Measurements from ENCODE around the gene SLF1.

SLF1 gene

GRCh38 chr5:94618493-94619328 is at the start of gene SLF1, which contains the start of gene KIAA0825:
SLF1 (plus strand) TSS chr5:94618669; CDS start chr5:94628811, 10,142 bp downstream.
KIAA0825 (minus strand) TSS chr5:94618604; CDS start chr5:94537126, 81,478 bp downstream.
- DNase-seq, result peak; percentile 87

DNA sequence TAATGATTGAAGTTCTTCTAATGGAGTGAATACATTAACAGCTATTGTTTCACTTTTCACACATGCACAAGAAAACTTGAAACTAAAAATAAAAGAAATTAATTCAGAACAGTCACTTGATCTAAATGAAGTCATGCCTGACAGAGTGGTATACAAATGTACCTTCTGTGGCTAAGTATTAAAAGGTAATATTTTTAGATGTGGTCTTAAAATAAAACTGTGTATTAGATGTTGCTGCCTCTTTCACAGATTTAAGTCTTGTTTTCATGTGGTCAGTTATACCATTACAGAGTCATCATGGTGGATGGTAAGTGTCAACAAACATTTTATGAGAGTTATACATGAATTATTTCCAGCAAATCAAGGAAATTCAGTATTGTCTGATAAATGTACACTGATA is 47.1 kb upstream of the SLF1 start:
- no peak for DNase-seq

- DNase-seq, result peak; percentile 28
Measured at GRCh38 chr5:94573349-94573748, 45.1 kb upstream of the SLF1 start.

GRCh38 chr5:94575196-94575595 is 43.3 kb upstream of the SLF1 start:
- DNase-seq, result peak; percentile 45

GRCh38 chr5:94577466-94578245 is 40.8 kb upstream of the SLF1 start:
- peak; percentile 65 for DNase-seq

GRCh38 chr5:94595281-94595840 is 23.1 kb upstream of the SLF1 start:
- DNase-seq, result no peak

DNA sequence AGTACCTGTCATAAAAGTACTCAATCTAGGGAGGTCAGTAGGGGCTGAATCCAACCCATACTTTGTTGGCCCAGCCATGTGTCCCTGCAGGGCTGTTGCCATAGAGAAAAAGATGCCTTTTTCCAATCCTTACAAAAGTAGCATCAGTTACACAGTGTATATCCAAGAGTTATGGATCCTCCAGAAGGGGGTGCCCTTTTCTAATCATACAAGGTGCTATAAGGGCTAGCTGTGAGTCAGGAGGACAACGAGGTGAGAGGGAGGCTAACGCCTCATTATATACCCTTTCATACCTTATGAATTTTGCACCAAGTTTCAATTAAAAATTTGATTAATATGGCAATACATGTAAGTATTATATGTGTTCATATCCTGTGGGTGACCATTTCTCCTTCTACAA is 4.9 kb upstream of the SLF1 start:
- DNase-seq, result peak; percentile 16

GRCh38 chr5:94614156-94614805 is 4.2 kb upstream of the SLF1 start:
- DNase-seq, result no peak

DNA sequence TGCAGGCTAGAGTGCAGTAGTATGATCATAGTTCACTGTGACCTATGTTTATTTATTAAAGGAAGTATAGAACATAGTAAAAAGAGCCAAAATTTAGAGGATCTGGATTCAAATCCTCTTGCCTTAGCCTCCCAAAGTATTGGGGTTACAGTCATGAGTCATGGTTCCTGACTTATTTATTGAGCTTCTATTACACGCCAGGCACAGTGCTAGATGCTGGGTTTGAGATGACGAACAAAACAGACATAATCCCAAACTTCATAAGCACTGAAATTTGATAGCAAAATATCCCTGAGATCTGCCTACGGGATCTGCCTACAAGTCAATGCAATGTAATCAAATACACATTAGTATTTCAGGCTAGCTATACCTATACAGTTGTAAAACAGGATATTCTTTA is 2.6 kb upstream of the SLF1 start:
- no peak for DNase-seq

DNA sequence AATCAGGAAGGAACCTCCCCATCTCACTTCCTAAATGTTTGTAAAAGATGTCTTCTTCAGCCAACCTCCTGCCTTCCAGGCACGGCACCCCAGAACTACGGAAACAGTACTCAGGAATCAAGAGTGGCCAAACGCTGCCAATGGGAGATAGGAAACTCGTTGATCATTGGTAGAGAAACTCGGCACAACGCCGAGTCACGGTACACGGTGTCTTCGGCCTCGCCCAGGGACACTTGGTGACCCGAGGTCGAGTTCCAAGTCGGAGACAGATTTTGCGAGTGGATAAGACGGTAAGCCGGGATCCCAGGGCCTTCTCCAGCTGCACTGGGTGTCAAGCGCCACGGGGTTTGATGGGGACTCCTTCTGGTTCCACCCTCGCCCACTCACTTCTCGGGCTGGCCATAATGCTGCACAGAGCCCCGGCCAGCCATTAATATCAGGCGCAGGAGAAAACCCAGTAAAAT is 408 bp upstream of the SLF1 start:
- peak; percentile 37 for DNase-seq

DNA sequence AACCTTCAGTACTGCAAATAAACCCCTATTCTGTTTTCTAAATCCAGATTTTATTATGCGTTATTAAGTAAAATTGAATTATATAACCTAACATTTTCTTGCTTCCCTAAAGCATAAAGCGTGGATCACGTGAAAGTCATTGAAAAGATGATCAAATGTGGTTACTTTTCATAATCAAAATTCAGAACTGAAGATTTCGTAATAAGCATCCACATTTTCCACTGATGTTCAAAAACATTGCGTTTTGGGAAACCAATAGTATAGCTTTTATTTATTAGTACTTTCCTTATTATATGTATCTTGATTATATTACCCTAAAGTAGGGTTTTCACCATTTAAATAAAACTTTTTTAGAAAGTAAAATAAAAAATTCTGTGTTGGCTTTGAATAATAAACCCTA is 1.8 kb downstream of the SLF1 start:
- DNase-seq, result no peak

- DNase-seq, result no peak
Measured at GRCh38 chr5:94621763-94622162, 3.3 kb downstream of the SLF1 start.

GRCh38 chr5:94623011-94623410 is 4.5 kb downstream of the SLF1 start:
- no peak for DNase-seq

GRCh38 chr5:94623877-94624276 is 5.4 kb downstream of the SLF1 start:
- no peak for DNase-seq

GRCh38 chr5:94627191-94627590 is 8.7 kb downstream of the SLF1 start:
- DNase-seq, result no peak

DNA sequence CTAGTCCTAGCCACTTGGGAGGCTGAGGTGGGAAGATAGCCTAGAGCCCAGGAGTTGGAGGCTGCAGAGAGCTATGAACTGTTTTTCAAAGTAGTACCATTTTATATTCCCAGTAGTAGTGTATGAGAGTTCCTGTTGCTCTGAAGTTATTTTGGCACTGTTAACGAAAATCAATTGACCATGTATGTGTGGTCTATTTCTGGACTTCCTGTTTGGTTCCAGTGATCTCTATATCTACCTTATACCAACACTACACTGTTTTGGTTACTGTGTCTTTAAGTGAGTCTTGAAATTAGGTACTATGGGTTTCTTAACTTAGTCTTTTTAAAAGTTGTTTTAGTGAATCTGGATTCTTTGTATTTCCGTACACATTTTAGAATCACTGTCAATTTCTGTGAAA is 13.6 kb downstream of the SLF1 start:
- no peak for DNase-seq

DNA sequence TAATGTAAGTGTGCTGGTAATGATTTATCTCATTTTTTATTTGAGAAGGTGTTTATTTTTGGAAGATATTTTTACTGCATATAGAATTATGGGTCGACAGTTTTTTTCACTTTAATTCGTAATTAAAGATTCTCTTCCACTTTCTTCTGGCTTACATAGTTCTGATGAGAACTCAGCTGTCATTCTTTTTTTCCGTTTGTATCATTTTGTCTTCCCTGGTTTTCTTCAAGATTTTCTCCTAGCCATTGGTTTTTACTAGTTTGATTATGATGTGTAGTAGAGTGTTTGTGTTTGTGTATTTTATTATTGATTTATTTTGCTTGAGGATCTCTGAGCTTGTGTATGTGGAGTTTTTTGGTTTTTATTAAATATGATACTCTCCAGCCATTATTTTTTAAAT is 21.7 kb downstream of the SLF1 start:
- no peak for DNase-seq

DNA sequence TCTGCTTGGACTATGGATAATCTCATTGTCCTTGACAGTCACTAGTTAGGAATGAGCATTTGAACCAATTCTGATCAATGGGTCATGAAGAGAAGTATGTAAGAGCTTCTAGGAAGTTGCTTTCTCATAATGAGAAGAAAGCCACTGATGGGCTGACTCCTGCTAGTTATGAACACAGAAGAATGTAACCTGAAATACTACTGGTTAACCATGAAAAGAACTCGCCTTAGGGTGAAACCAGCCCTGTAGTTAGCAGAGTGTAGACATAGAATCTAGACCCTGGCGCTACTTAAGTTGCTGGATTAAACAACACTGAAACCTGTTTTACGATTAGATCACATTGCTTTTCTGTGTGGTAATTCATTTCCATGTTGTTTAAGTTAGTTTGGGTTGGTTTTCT is 26.6 kb downstream of the SLF1 start:
- no peak for DNase-seq

- no peak for DNase-seq
Measured at GRCh38 chr5:94646758-94647157, 28.3 kb downstream of the SLF1 start.

DNA sequence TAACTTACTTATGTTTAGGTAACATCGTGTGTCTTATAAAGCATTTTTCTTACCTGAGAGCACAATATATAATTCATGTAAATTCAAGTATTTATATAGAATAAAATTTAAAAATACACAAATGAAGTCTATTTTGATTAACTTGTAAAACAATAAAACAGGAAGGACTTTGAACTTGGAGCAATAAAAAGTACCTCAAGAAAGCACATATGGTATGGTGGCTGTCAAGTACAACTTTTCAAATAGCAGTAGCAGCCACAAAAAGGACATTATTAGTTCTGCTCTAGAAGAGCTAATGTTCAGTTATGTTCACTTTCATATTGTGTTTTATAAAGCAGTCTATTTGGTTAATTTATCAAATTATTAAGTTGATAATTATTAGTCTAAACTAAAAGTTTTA is 31.4 kb downstream of the SLF1 start:
- DNase-seq, result no peak

DNA sequence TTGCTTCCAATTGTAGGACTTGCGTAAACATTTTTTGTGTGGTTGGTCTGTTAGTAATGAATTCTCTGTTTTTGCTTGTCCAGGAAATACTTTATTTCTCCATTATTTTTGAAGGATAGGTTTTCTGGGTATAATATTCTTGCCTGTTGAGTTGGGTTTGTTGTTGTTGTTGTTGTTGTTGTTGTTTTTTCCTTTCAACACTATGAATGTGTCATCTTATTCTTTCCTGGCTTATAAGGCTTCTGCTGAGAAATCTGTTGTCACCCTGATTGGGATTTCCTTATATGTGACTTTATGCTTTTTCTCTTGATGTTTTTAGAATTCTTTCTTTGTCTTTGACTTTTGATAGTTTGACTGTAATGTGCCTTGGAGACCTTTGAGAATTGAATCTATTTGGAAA is 39.8 kb downstream of the SLF1 start:
- DNase-seq, result no peak

DNA sequence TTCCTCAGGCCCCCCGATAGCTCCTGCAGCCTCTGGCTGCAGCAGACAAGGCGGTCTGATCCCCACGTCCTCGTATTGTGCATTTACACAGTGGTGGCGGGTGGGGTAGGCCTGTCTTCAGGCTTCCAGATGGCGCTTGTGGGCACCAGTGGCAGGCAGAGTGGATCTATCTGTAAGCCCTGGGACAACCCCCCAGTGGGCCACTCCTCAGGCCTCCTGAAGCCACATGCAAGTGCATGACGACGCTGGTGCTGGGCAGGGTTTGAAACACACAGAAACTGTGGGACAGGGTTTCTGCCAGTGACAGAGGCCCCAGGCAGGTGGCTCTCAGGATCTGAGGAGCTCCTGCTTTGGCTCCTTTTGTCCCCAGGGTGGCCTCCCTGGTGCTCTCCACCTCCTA is 42.0 kb downstream of the SLF1 start:
- no peak for DNase-seq

DNA sequence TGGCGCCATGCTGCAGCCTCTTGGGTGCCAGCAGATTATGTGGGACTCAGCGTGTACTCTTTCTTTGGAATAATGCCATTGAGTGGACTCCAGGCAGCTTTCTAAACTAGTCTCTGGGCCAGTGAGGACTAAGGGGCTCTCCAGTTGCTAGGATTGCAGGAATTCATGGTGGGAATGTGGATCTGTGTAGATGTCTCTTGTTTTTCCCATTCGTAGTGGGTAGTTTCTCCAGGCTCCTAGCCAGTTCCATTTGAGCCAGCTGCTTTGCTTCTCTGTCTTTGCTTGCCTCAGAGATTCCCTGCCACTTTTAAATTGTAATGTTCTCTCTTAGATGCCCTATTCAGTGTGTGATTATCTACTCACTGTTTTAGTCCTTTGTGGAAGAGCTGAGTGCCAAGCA is 42.6 kb downstream of the SLF1 start:
- DNase-seq, result no peak

All from CD4-positive, alpha-beta T cell treated with Interleukin-10 for 1 hour (primary cell).